Measurements from ENCODE around the gene ESF1.
A peak's percentile ranks its signal among the peaks of the same experiment; 100 is the strongest.

The ESF1 gene

DNA sequence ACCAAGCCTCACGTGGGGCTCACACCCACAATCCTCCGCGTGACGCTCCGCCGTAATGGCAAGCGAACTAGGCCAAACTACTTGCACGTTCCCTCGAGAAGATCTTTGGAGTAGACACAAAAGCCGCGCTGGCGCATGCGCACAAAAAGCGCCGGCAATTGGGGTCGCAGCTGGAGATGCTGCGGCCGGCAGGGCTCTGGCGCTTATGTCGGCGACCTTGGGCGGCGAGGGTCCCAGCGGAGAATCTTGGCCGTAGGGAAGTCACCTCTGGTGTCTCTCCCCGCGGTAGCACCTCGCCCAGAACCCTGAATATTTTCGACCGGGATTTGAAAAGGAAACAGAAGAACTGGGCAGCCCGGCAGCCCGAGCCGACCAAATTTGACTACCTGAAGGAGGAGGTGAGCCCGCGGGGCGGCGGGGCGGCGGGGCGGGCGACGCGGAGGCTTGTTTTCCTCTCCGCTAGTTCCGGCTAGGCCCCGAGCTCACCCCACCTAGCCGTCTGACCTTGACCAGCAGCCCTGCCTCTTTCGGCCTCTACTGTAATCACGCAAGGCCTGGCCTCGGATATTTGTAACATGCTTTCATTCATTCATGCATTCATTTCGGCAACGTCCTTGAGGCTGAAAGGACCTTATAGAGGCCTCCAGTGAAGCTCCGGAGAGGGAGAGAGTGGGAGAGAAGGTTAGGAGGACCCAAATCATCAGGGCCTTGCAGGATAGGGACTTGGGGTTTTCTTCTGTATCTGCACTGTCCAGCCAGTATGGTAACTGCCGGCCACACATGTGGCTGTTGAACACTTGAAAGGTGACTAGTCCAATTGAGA lies at the start of gene ESF1, which contains the start of gene NDUFAF5:
Gene ESF1 (minus strand): TSS at position 27 of the 823 bp plus-strand sequence. CDS start 1,779 bp downstream, outside the sequence.
Gene NDUFAF5 (plus strand): TSS at position 136 of the 823 bp plus-strand sequence. CDS start 41 bp downstream, at position 177.
- peak; percentile 63 to 98 (median 90) for DNase-seq

DNA sequence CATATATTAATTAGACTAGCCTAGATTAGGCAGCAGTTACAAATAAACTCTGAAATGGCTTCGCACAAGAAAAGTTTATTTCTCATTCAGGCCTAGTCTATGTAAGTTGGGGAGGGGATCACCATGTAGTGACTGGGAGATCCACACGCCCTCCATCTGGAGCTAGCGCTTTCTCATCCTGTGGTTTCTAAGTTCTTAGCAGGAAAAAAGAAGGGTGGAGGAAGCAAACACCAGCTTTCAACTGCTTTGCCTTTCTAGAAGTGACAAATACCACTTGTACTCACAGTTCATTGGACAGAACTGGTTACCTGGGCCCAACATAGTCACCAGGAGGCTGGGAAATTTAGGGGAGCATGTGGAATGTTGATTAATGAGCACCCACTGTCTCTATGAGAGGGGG lies 46.8 kb upstream of the ESF1 start:
- DNase-seq, result no peak

- no peak for DNase-seq
Observed at GRCh38 chr20:13825465-13825864, 40.7 kb upstream of the ESF1 start.

DNA sequence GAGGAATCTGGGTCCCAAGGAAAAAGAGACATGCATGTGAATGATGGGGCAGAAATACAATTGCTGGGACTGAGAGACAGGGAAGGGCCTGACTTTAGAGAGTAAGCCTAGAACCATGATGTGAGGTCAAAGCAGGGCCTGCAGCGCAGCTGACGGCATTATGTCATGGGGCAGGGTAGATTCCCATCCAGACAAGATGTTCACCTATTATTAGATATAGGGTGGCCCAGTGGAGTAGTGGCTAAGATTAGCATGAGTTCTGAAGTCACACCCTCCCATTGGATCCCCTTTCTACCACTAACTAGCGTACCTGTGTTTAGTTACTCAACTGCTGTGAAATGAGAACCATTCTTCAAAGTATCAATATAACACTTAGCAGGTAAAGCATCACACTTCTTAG lies 39.7 kb upstream of the ESF1 start:
- DNase-seq, result no peak

DNA sequence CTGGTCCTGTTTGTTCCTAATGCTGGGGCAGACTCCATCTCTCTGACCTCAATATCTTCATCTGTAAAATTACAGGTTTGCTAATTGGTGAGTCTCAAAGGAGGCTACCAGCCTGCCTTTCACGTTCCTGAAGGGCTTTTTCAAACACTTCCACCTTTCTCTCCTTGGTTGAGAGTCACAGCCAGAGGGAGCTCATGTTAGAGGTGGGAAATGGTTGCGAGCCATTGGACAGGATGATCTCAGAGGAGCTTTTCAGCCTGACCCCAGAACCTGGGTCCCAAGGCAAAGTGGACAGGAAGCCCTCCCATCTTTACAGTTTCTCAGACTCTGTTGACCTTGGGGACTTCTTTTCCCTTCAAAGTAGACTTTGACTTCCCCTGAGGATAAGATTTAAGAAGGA lies 37.7 kb upstream of the ESF1 start:
- DNase-seq, result no peak

DNA sequence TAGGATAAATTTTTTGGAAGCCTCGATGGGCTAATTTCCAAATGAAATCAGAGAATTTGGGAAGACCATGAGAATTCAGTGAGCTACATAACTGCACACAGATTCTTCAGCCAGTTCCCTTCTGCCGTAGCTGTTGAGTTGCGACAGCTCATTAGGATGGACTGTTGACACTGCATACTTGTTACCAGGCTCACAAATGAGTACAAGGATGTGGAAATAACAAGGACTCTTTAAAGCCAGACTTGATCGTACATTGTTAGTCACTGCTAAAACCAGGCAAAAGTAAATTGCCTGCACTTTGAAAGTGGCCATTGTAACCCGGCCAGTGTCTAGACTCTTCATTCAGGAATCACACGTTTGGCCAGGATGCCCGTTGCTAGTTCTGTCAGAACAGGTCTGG lies 37.2 kb upstream of the ESF1 start:
- DNase-seq, result no peak

- peak in 2 of 56 donors; percentile 8 for DNase-seq
Observed at GRCh38 chr20:13819885-13820645, 35.3 kb upstream of the ESF1 start.

DNA sequence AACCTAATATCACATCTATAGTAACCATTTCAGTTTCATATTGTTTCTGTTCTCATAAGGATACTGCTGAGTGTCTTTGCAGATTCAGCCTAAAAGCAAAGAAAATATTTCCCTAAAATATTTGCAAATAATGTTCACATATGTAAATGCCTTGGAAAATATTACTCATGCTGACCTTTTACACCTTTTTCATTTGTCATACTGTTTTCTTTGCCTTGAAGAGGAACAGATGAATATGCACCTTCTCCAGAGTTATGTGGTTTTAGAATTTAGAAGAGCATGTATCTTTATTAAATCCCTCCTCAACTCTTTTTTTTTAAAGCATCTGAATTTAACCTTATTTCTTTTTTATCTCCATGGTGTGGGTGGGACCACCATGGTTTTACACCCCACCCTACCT lies 32.6 kb upstream of the ESF1 start:
- no peak for DNase-seq

GRCh38 chr20:13816757-13817156 lies 32.0 kb upstream of the ESF1 start:
- DNase-seq, result no peak

GRCh38 chr20:13814672-13815071 lies 30.0 kb upstream of the ESF1 start:
- no peak for DNase-seq

- DNase-seq, result no peak
Observed at GRCh38 chr20:13813910-13814309, 29.2 kb upstream of the ESF1 start.

GRCh38 chr20:13810446-13810845 lies 25.7 kb upstream of the ESF1 start:
- DNase-seq, result no peak

- DNase-seq, result no peak
Observed at GRCh38 chr20:13809855-13810254, 25.1 kb upstream of the ESF1 start.

DNA sequence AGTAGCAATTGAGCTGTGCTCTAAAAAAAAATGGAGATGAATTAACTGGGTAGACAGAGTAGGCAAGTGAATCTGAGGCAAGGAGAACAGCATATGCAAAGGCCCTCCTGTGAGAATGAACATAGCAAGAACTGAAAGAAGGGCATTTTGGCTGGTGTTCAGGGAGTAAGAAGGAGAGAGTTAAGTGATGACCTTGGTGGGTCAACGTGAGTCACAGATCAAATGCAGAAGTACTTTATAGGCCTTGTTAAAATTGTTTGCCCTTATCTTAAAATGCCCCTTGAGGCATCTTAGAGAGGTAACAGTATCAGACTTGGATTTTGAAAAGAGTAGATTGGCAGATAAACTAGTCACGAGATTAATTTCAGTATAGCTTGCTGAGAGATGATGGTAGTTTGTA lies 24.7 kb upstream of the ESF1 start:
- no peak for DNase-seq

- DNase-seq, result peak in 38 of 56 donors; percentile 4 to 63 (median 28)
Observed at GRCh38 chr20:13800728-13801134, 16.0 kb upstream of the ESF1 start.

DNA sequence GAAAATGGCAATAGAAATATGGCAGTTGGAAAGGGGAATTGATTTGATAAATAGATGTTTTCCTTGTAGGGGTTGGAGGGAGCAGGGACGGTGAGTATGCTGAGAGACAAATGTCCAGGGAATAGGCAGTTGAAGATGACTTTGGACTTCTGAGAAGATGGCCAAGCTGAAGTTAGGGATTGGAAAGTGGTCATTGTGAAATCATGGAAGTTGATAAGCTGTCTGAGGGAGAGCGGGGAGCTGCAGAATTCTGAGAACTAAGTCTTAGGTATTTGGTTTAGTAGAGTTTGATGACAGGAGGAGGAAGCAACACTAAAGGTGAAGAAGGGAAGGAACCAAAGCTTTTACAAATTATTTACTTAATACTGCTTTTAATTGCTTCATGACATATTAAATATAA lies 15.3 kb upstream of the ESF1 start:
- no peak for DNase-seq

DNA sequence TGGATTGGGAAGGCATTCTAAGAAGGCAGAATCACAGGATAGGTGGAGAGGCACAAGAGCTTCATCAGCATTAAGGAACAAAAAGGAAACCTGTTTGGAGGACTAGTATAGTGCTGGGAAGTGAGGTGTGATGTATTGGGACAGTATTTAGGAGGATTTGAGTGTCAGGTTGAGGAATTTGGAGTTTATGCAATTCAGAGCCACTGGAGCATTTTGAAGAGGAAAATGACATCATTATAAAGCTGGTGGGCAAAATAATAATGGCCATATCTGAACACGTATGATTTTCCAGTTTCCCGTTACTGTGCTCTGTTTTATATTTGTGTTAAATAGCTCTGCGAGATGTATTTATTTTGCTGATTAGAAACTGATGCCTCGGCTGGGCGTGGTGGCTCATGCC lies 14.3 kb upstream of the ESF1 start:
- no peak for DNase-seq

DNA sequence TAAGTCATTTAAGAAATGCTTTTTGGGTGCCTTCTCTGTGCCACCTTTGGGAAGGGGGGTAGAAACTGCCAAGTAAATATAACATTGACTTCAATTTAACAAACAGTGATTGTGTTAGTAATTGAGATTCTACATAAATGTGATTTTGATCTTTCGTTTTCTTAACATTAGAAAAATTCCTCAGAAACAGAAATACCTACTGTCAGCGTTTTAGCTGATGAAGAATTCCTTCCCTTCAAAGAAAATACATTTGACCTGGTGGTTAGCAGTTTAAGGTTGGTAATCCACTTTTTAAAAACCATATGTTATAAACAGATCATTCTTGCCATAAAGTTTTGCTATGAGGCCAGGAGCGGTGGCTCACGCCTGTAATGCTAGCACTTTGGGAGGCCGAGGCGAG lies 9.9 kb upstream of the ESF1 start:
- no peak for DNase-seq

DNA sequence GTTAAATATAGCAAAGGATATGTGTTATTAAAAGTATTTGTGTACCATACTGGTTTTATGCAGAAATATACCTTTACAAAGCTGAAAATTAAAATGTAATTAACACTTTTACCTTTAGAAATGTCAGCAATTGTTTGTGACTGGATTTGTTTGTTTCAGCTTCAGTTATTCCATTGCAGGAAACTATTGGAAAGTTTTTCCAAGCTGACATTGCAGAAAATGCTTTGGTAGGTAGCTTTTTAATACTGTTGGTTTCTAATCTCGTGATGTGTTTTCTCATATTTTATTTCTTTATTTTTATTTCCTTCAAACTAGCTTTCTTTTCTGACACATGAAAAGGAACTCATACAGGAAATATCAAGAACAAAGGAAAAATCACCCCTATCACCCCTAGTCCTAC lies 8.3 kb upstream of the ESF1 start:
- DNase-seq, result no peak

- no peak for DNase-seq
Observed at GRCh38 chr20:13791540-13792459, 7.1 kb upstream of the ESF1 start.

DNA sequence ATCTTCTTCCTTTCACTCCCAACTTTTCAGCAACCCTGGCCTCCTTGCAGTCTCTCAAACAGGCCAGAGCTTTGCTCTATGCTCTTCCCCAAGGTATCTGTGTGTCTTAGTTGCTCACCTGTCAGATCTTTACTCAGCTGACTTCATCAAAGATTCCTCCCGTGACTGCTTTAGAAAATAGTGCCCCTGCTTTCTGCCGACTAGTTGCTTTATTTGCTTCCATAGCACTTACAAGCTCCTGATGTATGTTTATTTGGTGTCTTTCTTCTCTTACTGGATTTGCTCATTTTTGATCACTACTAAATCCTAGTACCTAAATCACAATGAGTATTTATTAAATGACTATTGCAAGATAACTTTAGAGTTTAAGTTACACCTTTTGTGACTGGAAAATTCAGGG lies 6.0 kb upstream of the ESF1 start:
- DNase-seq, result no peak
